ENCODE data around the gene C17orf78.

The C17orf78 gene

DNA sequence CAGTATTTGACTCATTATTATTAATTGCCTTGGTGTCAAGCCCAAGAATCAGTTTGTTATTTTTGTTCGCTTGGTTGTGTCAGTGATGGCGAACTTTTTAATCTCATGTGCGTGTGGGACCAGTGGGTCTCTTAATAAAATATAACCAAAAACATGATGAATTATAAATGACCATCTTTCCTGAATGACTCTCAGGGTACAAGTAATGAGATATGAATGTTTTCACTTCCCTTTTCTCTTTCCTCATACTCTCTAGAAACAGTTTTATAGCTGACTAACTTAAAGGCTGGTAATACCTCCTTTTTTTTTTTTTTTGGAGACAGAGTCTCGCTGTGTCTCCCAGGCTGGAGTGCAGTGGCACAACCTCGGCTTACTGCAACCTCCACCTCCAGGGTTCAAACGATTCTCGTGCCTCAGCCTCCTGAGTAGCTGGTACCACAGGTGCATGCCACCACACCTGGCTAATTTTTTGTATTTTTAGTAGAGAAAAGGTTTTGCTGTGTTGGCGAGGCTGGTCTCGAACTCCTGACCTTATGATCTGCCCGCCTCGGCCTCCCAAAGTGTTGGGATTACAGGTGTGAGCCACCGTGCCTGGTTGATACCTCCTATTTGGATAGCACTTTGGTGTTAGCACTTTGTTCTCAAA lies 65.7 kb downstream of the C17orf78 start:
- DNase-seq: peak; percentile 88
